Chondrocyte (in vitro differentiated cells): Measurements from ENCODE around the gene SLITRK1. TPM values are rescaled to one million over a fixed set of nuclear protein-coding genes. Genes with fewer than 3 reads are reported as not detected.
A peak's percentile ranks its signal among the peaks of the same experiment; 100 is the strongest.

Experiments
- DNase-seq: peaks from one replicate; pipeline ENCODE4 v3.0.0; 2021; ENCODE audit warnings: mixed read lengths, low spot score
- H3K27ac Mint-ChIP-seq: one replicate; pipeline ENCODE4 v1.8.0; 2021; ENCODE audit warnings: mild to moderate bottlenecking, moderate library complexity, mixed read lengths; ENCODE audit not compliant: unreplicated experiment
- H3K27me3 Mint-ChIP-seq: 2 replicates; pipeline ENCODE4 v1.8.0; 2021; ENCODE audit warnings: low read depth, mixed read lengths
- H3K36me3 Mint-ChIP-seq: 2 replicates; pipeline ENCODE4 v1.8.0; 2021; ENCODE audit warnings: low read depth, mixed read lengths
- H3K4me1 Mint-ChIP-seq: 2 replicates; pipeline ENCODE4 v1.8.0; 2021; ENCODE audit warnings: low read depth, mild to moderate bottlenecking, mixed read lengths
- H3K4me3 Mint-ChIP-seq: one replicate; pipeline ENCODE4 v1.8.0; 2021; ENCODE audit warnings: mild to moderate bottlenecking, moderate library complexity, mixed read lengths; ENCODE audit not compliant: unreplicated experiment
- H3K9me3 Mint-ChIP-seq: 2 replicates; pipeline ENCODE4 v1.8.0; 2021; ENCODE audit warnings: low read depth, mixed read lengths
- total RNA-seq: library from RNA; stranded (reverse); gene quantifications from 3 replicates; pipeline ENCODE4 v1.2.1, GENCODE V29; 2021
- TF ChIP-seq, protein P1 (sequence below): fragments of 200-600 bp; sonication (generic); IDR thresholded peaks from 2 replicates; pipeline ENCODE4 v1.5.0; 2021; ENCODE audit warnings: antibody characterized with exemption, mild to moderate bottlenecking, moderate library complexity

Gene SLITRK1
- total RNA-seq, 1 donor from 2014 or later = 0.05 TPM

DNA sequence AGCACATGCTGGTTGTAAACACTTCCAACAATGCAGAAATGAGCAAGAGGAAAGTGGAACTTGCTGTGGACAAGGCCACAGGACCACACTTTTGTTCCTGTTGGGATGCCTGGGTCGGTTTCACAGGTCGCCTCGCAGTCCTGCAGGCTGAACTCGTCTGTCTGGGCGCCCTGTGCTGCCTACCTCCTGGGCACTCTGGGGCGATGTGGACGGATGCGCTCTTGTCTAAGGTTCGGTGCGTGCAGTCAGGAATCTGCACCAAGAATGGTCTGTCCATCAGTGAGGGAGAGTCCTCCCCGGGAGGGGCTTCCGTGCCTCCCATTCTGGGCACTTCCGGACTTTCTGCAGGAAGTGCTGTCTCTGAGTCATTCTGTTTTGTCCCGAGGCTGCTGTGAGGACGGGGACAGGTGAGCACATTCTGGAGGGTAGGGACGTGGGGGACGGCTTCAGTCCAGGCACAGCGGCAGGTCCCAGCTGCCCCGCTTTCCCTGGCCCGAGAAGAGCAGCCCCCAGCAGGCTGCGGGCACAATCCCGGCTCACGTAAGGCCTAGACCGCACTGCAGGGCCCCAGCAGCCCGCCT lies 24.1 kb upstream of the SLITRK1 start:
- H3K27ac Mint-ChIP-seq = no peak overlapping the region
- peaks cover 2% of the 10 kb centered on the region for H3K9me3 Mint-ChIP-seq
- H3K27me3 Mint-ChIP-seq = no peaks in the 10 kb centered on the region
- H3K4me1 Mint-ChIP-seq = no peaks in the 10 kb centered on the region
- TF ChIP-seq, protein P1, sequence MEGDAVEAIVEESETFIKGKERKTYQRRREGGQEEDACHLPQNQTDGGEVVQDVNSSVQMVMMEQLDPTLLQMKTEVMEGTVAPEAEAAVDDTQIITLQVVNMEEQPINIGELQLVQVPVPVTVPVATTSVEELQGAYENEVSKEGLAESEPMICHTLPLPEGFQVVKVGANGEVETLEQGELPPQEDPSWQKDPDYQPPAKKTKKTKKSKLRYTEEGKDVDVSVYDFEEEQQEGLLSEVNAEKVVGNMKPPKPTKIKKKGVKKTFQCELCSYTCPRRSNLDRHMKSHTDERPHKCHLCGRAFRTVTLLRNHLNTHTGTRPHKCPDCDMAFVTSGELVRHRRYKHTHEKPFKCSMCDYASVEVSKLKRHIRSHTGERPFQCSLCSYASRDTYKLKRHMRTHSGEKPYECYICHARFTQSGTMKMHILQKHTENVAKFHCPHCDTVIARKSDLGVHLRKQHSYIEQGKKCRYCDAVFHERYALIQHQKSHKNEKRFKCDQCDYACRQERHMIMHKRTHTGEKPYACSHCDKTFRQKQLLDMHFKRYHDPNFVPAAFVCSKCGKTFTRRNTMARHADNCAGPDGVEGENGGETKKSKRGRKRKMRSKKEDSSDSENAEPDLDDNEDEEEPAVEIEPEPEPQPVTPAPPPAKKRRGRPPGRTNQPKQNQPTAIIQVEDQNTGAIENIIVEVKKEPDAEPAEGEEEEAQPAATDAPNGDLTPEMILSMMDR = no peak
- no peaks in the 10 kb centered on the region for H3K36me3 Mint-ChIP-seq
- no peak overlapping the region for H3K4me3 Mint-ChIP-seq
- peak; percentile 68 for DNase-seq

GRCh38 chr13:83905641-83906040 lies 23.4 kb upstream of the SLITRK1 start:
- peaks cover 2% of the 10 kb centered on the region for H3K9me3 Mint-ChIP-seq
- no peak overlapping the region for H3K27ac Mint-ChIP-seq
- no peaks in the 10 kb centered on the region for H3K4me1 Mint-ChIP-seq
- no peaks in the 10 kb centered on the region for H3K36me3 Mint-ChIP-seq
- DNase-seq = no peak
- no peak overlapping the region for H3K4me3 Mint-ChIP-seq
- TF ChIP-seq, protein P1 = no peak
- no peaks in the 10 kb centered on the region for H3K27me3 Mint-ChIP-seq

DNA sequence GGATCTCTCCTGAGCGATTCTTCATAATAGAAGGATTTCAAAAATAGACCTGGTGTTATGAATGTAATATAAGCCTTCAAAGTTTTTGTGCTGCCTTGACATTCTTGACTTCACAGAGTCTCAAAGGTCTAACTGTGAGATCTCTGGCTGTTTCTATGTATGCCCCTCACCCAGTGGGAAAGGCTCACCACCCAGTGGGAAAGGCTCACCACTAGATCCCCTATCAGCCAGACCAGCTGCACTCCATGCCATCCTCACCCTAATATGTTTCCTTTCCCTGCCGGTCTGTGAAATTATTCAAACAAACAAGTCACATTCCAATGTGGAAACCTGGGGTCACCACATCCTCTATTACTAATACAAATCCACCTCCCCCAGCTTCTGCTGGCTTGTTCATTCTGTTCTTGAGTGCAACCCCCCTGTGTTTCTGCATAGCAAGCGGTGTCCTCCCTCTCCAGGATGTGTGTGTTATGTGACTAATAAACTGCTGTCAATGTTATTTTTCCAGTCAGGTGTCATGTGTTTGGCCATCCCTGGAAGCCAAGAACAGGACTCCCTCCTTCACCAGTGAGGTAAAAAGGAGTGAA lies 13.8 kb upstream of the SLITRK1 start:
- Mint-ChIP-seq H3K27ac (no peak overlapping the region), H3K36me3 (no peaks in the 10 kb centered on the region), H3K4me1 (peaks cover 10% of the 10 kb centered on the region), H3K27me3 (no peaks in the 10 kb centered on the region), H3K9me3 (peaks cover 6% of the 10 kb centered on the region), H3K4me3 (no peak overlapping the region)
- TF ChIP-seq, protein P1 = no peak
- no peak for DNase-seq

DNA sequence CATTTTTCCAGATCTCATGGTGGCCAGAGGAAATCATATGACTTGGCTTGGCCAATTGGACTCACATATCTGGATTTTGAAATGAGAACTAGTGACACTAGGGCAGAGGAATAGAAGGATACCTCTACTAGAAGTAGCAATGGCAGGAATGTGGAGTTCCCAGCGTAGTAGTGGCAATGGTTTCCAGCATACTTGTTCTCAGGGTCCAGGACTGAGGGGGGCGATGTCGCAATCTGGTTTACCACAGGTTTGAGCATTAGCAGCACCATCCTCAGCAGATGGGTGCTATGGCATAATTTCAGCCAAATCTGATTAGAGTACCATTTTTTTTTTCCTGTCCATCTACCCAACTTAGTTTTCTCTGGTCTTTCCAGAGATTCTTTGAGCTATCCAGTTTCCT lies 8.1 kb upstream of the SLITRK1 start:
- no peak overlapping the region for H3K4me3 Mint-ChIP-seq
- H3K27ac Mint-ChIP-seq = no peak overlapping the region
- H3K9me3 Mint-ChIP-seq = no peaks in the 10 kb centered on the region
- H3K4me1 Mint-ChIP-seq = no peaks in the 10 kb centered on the region
- DNase-seq = no peak
- TF ChIP-seq, protein P1 = no peak
- H3K36me3 Mint-ChIP-seq = no peaks in the 10 kb centered on the region
- no peaks in the 10 kb centered on the region for H3K27me3 Mint-ChIP-seq

DNA sequence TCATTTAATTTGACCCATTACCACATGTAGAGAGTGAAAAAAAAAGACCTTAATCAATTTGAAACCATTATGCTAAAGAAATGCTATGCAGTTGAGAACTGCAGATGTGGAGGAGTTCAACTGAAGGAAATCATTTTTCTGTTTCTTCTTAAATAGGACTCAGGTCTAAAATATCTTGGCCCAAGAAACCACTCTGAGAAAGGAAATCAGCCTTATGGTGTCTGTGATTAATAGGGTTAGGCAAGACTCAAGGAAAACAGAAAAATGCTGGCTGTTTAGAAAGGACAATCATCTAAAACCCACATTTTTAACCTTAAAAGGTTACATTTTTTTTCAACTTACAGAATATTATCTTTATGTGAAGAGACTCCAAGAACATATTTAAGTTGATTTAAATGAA lies 1.9 kb upstream of the SLITRK1 start:
- Mint-ChIP-seq H3K27me3 (peaks cover 49% of the 10 kb centered on the region), H3K36me3 (no peaks in the 10 kb centered on the region), H3K4me1 (peaks cover 27% of the 10 kb centered on the region), H3K9me3 (no peaks in the 10 kb centered on the region), H3K4me3 (no peak overlapping the region), H3K27ac (no peak overlapping the region)
- TF ChIP-seq, protein P1 = no peak
- DNase-seq = no peak
